ENCODE data around the gene PCDHGA9. TPM values are rescaled to one million over a fixed set of nuclear protein-coding genes. Genes with fewer than 3 reads are reported as not detected.
A peak's percentile ranks its signal among the peaks of the same experiment; 100 is the strongest.
"Not testable (repeated sequence)": the region's sequence is repeated elsewhere in the genome, so short reads cannot be mapped to it uniquely, and the experiment has no call there.

PCDHGA9 gene
- total and polyA plus RNA-seq, 2 donors from 2014 or later = 0.54 to 7.6 TPM

GRCh38 chr5:141430332-141431113 lies 27.9 kb downstream of the PCDHGA9 start, which contains the start of gene PCDHGA12:
Gene PCDHGA12, plus strand, starts transcription at chr5:141430507. Its CDS starts 253 bp downstream, at chr5:141430760.
- Histone ChIP-seq H3K36me3 (ENCODE audit: control insufficient read depth in 2 of 3, insufficient read depth in 3 of 3, low read length in 3 of 3) (no peaks in the 10 kb centered on the region), H3K9me3 (ENCODE audit: control insufficient read depth in 2 of 3, insufficient read depth in 1 of 3, low read length in 3 of 3) (peaks cover 7 to 69% (median 29%) of the 10 kb centered on the region in 3 donors), H3K27me3 (ENCODE audit: control insufficient read depth, insufficient read depth, low read length) (no peaks in the 10 kb centered on the region), H3K4me1 (ENCODE audit: control insufficient read depth in 2 of 3, insufficient read depth in 2 of 3, low read depth in 1 of 3, low read length in 3 of 3) (no peaks in the 10 kb centered on the region), H3K27ac (ENCODE audit: low read depth in 2 of 2, low read length in 2 of 2) (no peak within 1 kb of the TSS), H3K4me3 (ENCODE audit: low read length in 3 of 3) (peak within 1 kb of the TSS in 2 of 3 donors; percentile 1 to 39), H3K9ac (ENCODE audit: low read length in 3 of 3) (no peak within 1 kb of the TSS)
- DNase-seq = peak in 2 of 5 donors; percentile 29 to 47
- peak; percentile 34 for TF ChIP-seq CTCF (IDR thresholded peaks at IDR 0.05; ENCODE audit: borderline replicate concordance, extremely low read depth, insufficient read depth)
- intact Hi-C loops (cut with DNase I) = no loop called here
- no peak for FAIRE-seq

- intact Hi-C loops (cut with DNase I) = no loop called here
- no peaks in the 10 kb centered on the region for H3K4me1 ChIP-seq (ENCODE audit: control insufficient read depth in 2 of 3, insufficient read depth in 2 of 3, low read depth in 1 of 3, low read length in 3 of 3)
- peaks cover 5 to 65% (median 25%) of the 10 kb centered on the region in 3 donors for H3K9me3 ChIP-seq (ENCODE audit: control insufficient read depth in 2 of 3, insufficient read depth in 1 of 3, low read length in 3 of 3)
- H3K36me3 ChIP-seq (ENCODE audit: control insufficient read depth in 2 of 3, insufficient read depth in 3 of 3, low read length in 3 of 3) = no peaks in the 10 kb centered on the region
- no peak for DNase-seq
- peak overlapping the region in 1 of 3 donors; percentile 39 for H3K4me3 ChIP-seq (ENCODE audit: low read length in 3 of 3)
- H3K9ac ChIP-seq (ENCODE audit: low read length in 3 of 3) = no peak overlapping the region
- no peak overlapping the region for H3K27ac ChIP-seq (ENCODE audit: low read depth in 2 of 2, low read length in 2 of 2)
- FAIRE-seq = no peak
- H3K27me3 ChIP-seq (ENCODE audit: control insufficient read depth, insufficient read depth, low read length) = no peaks in the 10 kb centered on the region
- no peak for TF ChIP-seq CTCF (IDR thresholded peaks at IDR 0.05; ENCODE audit: borderline replicate concordance, extremely low read depth, insufficient read depth)
These were observed 28.7 kb downstream of the PCDHGA9 start for GRCh38 chr5:141431286-141431685.

GRCh38 chr5:141432308-141432707 lies 29.7 kb downstream of the PCDHGA9 start:
- H3K36me3 ChIP-seq (ENCODE audit: control insufficient read depth in 2 of 3, insufficient read depth in 3 of 3, low read length in 3 of 3); DNase-seq; H3K9ac ChIP-seq (ENCODE audit: low read length in 3 of 3); H3K4me1 ChIP-seq (ENCODE audit: control insufficient read depth in 2 of 3, insufficient read depth in 2 of 3, low read depth in 1 of 3, low read length in 3 of 3); intact Hi-C loops (cut with DNase I); FAIRE-seq; H3K27ac ChIP-seq (ENCODE audit: low read depth in 2 of 2, low read length in 2 of 2); H3K27me3 ChIP-seq (ENCODE audit: control insufficient read depth, insufficient read depth, low read length): not testable (repeated sequence)
- H3K4me3 ChIP-seq (ENCODE audit: low read length in 3 of 3) = peak overlapping the region in 1 of 3 donors; percentile 39
- H3K9me3 ChIP-seq (ENCODE audit: control insufficient read depth in 2 of 3, insufficient read depth in 1 of 3, low read length in 3 of 3) = peaks cover 3 to 62% (median 19%) of the 10 kb centered on the region in 3 donors

- not testable (repeated sequence) for FAIRE-seq
- H3K9me3 ChIP-seq (ENCODE audit: control insufficient read depth in 2 of 3, insufficient read depth in 1 of 3, low read length in 3 of 3) = peaks cover 2 to 57% (median 16%) of the 10 kb centered on the region in 3 donors
These were observed 30.1 kb downstream of the PCDHGA9 start for GRCh38 chr5:141432726-141433125.

More at GRCh38 chr5:141432726-141433125, 30.1 kb downstream of the PCDHGA9 start:
- H3K9ac ChIP-seq (ENCODE audit: low read length in 3 of 3); intact Hi-C loops (cut with DNase I); H3K4me1 ChIP-seq (ENCODE audit: control insufficient read depth in 2 of 3, insufficient read depth in 2 of 3, low read depth in 1 of 3, low read length in 3 of 3); DNase-seq; H3K27me3 ChIP-seq (ENCODE audit: control insufficient read depth, insufficient read depth, low read length); H3K36me3 ChIP-seq (ENCODE audit: control insufficient read depth in 2 of 3, insufficient read depth in 3 of 3, low read length in 3 of 3); H3K4me3 ChIP-seq (ENCODE audit: low read length in 3 of 3); H3K27ac ChIP-seq (ENCODE audit: low read depth in 2 of 2, low read length in 2 of 2): not testable (repeated sequence)

All from kidney (tissue), 14 donors.